ENCODE results near the gene ITPKC.

Gene ITPKC

GRCh38 chr19:40714441-40715299 is 2.2 kb upstream of the ITPKC start:
- peak overlapping the region; percentile 65 for H3K4me3 ChIP-seq (ENCODE audit: low read length)
- DNase-seq (ENCODE audit: low read depth), result peak; percentile 83
- TF ChIP-seq CTCF (conservative IDR thresholded peaks at IDR 0.05; ENCODE audit: low read depth, low read length), result no peak

- DNase-seq (ENCODE audit: low read depth), result peak; percentile 82
Measured at GRCh38 chr19:40716031-40716481, 856 bp upstream of the ITPKC start.

GRCh38 chr19:40717325-40717879 is 490 bp downstream of the ITPKC start:
- DNase-seq (ENCODE audit: low read depth), result no peak
- peak overlapping the region; percentile 65 for H3K4me3 ChIP-seq (ENCODE audit: low read length)
- no peak for TF ChIP-seq CTCF (conservative IDR thresholded peaks at IDR 0.05; ENCODE audit: low read depth, low read length)

More at GRCh38 chr19:40716031-40716481, 856 bp upstream of the ITPKC start:
- peak overlapping the region; percentile 65 for H3K4me3 ChIP-seq (ENCODE audit: low read length)
- TF ChIP-seq CTCF (conservative IDR thresholded peaks at IDR 0.05; ENCODE audit: low read depth, low read length), result no peak

- TF ChIP-seq CTCF (conservative IDR thresholded peaks at IDR 0.05; ENCODE audit: low read depth, low read length), result no peak
- no peak for DNase-seq (ENCODE audit: low read depth)
- H3K4me3 ChIP-seq (ENCODE audit: low read length), result peak overlapping the region; percentile 65
Measured at GRCh38 chr19:40717880-40718773, 1.2 kb downstream of the ITPKC start.

GRCh38 chr19:40718774-40719391 is 2.0 kb downstream of the ITPKC start:
- peak overlapping the region; percentile 65 for H3K4me3 ChIP-seq (ENCODE audit: low read length)
- DNase-seq (ENCODE audit: low read depth), result no peak
- no peak for TF ChIP-seq CTCF (conservative IDR thresholded peaks at IDR 0.05; ENCODE audit: low read depth, low read length)

- DNase-seq (ENCODE audit: low read depth), result no peak
- peak overlapping the region; percentile 65 for H3K4me3 ChIP-seq (ENCODE audit: low read length)
Measured at GRCh38 chr19:40719414-40719894, 2.5 kb downstream of the ITPKC start.

More at GRCh38 chr19:40719414-40719894, 2.5 kb downstream of the ITPKC start:
- TF ChIP-seq CTCF (conservative IDR thresholded peaks at IDR 0.05; ENCODE audit: low read depth, low read length), result no peak
